OCI-LY1 (cell line): ENCODE data around the gene TPSAB1.

ENCODE experiments used
- CTCF ChIP-seq: fragments of 200-600 bp; sonication (generic), shearing (Covaris generic); IDR thresholded peaks from 2 replicates; pipeline ENCODE4 v1.5.1; 2017; ENCODE audit warnings: mild to moderate bottlenecking, antibody characterized with exemption, low read length, moderate library complexity, mixed read lengths
- EZH2 ChIP-seq: fragments of 200-600 bp; sonication (generic), shearing (Covaris generic); IDR thresholded peaks from 2 replicates; pipeline ENCODE4 v1.8.0; 2017; ENCODE audit warnings: borderline replicate concordance, mixed run types, mild to moderate bottlenecking, antibody characterized with exemption, low read length, moderate library complexity, mixed read lengths

DNA sequence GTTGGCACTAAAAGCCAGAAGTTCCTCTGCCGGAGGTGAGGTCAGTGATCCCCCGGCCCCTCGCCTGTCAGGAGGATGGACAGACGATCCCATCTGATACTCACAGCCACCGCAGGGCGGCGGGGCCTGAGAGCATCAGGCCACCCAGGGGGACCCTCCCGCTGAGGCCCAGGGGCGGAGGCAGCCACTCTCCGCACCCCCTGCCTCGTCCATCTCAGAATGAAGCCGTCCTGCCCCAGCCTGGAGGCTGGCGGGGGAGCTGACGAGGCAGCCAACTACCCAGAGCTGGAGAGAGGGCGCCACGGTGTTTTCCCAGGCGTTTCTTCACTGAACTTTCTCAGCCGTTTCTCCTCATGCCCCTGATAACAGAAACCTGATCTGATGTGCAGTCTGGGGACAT is 38.0 kb downstream of the TPSAB1 start:
- no peak for TF ChIP-seq CTCF
- no peak for TF ChIP-seq EZH2
